ENCODE data around the gene TACC3.

The TACC3 gene

GRCh38 chr4:1749826-1750225 is 28.5 kb downstream of the TACC3 start:
- Histone ChIP-seq H3K27me3 (peaks cover 18% of the 10 kb centered on the region), H3K4me1 (ENCODE audit: control insufficient read depth in 1 of 2, insufficient read depth in 1 of 2, low read depth in 1 of 2, low read length in 1 of 2) (peaks cover 0 to 12% of the 10 kb centered on the region in 2 experiments)
- TF ChIP-seq CTCF (IDR thresholded peaks at IDR 0.05), result no peak

GRCh38 chr4:1750381-1751154 is 29.2 kb downstream of the TACC3 start:
- no peak overlapping the region for H3K4me3 ChIP-seq (ENCODE audit: low read depth in 1 of 2, low read length in 1 of 2)
- H3K27ac ChIP-seq, result no peak overlapping the region
- H3K27me3 ChIP-seq, result peaks cover 18% of the 10 kb centered on the region
- H3K4me1 ChIP-seq (ENCODE audit: control insufficient read depth in 1 of 2, insufficient read depth in 1 of 2, low read depth in 1 of 2, low read length in 1 of 2), result peaks cover 0 to 12% of the 10 kb centered on the region in 2 experiments
- H3K9me3 ChIP-seq, result no peaks in the 10 kb centered on the region
- no peak for TF ChIP-seq CTCF (IDR thresholded peaks at IDR 0.05)
- H3K36me3 ChIP-seq, result peaks cover 3% of the 10 kb centered on the region

More at GRCh38 chr4:1749826-1750225, 28.5 kb downstream of the TACC3 start:
- Histone ChIP-seq H3K27ac (no peak overlapping the region), H3K36me3 (peaks cover 11% of the 10 kb centered on the region), H3K4me3 (ENCODE audit: low read depth in 1 of 2, low read length in 1 of 2) (no peak overlapping the region), H3K9me3 (no peaks in the 10 kb centered on the region)

GRCh38 chr4:1751155-1751918 is 30.0 kb downstream of the TACC3 start:
- Histone ChIP-seq H3K4me1 (ENCODE audit: control insufficient read depth in 1 of 2, insufficient read depth in 1 of 2, low read depth in 1 of 2, low read length in 1 of 2) (peaks cover 0 to 12% of the 10 kb centered on the region in 2 experiments), H3K27me3 (peaks cover 18% of the 10 kb centered on the region), H3K27ac (no peak overlapping the region), H3K4me3 (ENCODE audit: low read depth in 1 of 2, low read length in 1 of 2) (no peak overlapping the region), H3K9me3 (no peaks in the 10 kb centered on the region), H3K36me3 (no peaks in the 10 kb centered on the region)
- TF ChIP-seq CTCF (IDR thresholded peaks at IDR 0.05), result no peak

- Histone ChIP-seq H3K27ac (no peak overlapping the region), H3K4me3 (ENCODE audit: low read depth in 1 of 2, low read length in 1 of 2) (no peak overlapping the region), H3K9me3 (no peaks in the 10 kb centered on the region), H3K4me1 (ENCODE audit: control insufficient read depth in 1 of 2, insufficient read depth in 1 of 2, low read depth in 1 of 2, low read length in 1 of 2) (peaks cover 0 to 12% of the 10 kb centered on the region in 2 experiments), H3K36me3 (no peaks in the 10 kb centered on the region), H3K27me3 (peaks cover 18% of the 10 kb centered on the region)
- no peak for TF ChIP-seq CTCF (IDR thresholded peaks at IDR 0.05)
Measured at GRCh38 chr4:1751919-1752283, 30.6 kb downstream of the TACC3 start.

- H3K36me3 ChIP-seq, result no peaks in the 10 kb centered on the region
- H3K27ac ChIP-seq, result no peak overlapping the region
- TF ChIP-seq CTCF (IDR thresholded peaks at IDR 0.05), result no peak
- peaks cover 0 to 12% of the 10 kb centered on the region in 2 experiments for H3K4me1 ChIP-seq (ENCODE audit: control insufficient read depth in 1 of 2, insufficient read depth in 1 of 2, low read depth in 1 of 2, low read length in 1 of 2)
- H3K4me3 ChIP-seq (ENCODE audit: low read depth in 1 of 2, low read length in 1 of 2), result no peak overlapping the region
- no peaks in the 10 kb centered on the region for H3K9me3 ChIP-seq
- peaks cover 18% of the 10 kb centered on the region for H3K27me3 ChIP-seq
Measured at GRCh38 chr4:1752284-1753041, 31.1 kb downstream of the TACC3 start.

All from neutrophil (primary cell).